SK-N-SH treated with all-trans-retinoic acid at 6 μM for 48 hours (cell line): ENCODE results near the gene DMRTB1.

ENCODE experiments used
- ATAC-seq: fragments of 200-7000 bp; cut with Tn5 transposase; 3 replicates; pipeline ENCODE4 v1.9.1; 2020; ENCODE audit warnings: mild to moderate bottlenecking, moderate library complexity
- ARNTL ChIP-seq: fragments of 450-650 bp; formaldehyde crosslinking; IDR thresholded peaks from 2 replicates; pipeline ENCODE4 v1.5.0; 2020; ENCODE audit warnings: low read depth, mild to moderate bottlenecking, moderate library complexity, borderline replicate concordance
- BACH2 ChIP-seq: fragments of 250-450 bp; sonication (Bioruptor Pico); IDR thresholded peaks from 2 replicates; pipeline ENCODE4 v1.9.0; 2021; ENCODE audit warnings: mild to moderate bottlenecking, borderline replicate concordance
- CREB5 ChIP-seq: fragments of 250-450 bp; sonication (Bioruptor Pico); IDR thresholded peaks from 2 replicates; pipeline ENCODE4 v1.5.1; 2020; ENCODE audit warnings: low read depth, mild to moderate bottlenecking, moderate library complexity
- CSDC2 ChIP-seq: fragments of 250-450 bp; sonication (Bioruptor Pico); IDR thresholded peaks from 2 replicates; pipeline ENCODE4 v1.5.0; 2020; ENCODE audit warnings: mild to moderate bottlenecking, moderate library complexity
- ESRRG ChIP-seq: fragments of 250-450 bp; sonication (Bioruptor Pico); IDR thresholded peaks from 2 replicates; pipeline ENCODE4 v1.6.1; 2021; ENCODE audit warnings: mild to moderate bottlenecking
- GLIS3 ChIP-seq: fragments of 250-450 bp; sonication (Bioruptor Pico); IDR thresholded peaks from 2 replicates; pipeline ENCODE4 v1.5.0; 2020; ENCODE audit warnings: mild to moderate bottlenecking, moderate library complexity
- ISL1 ChIP-seq: fragments of 250-450 bp; sonication (Bioruptor Pico); IDR thresholded peaks from 2 replicates; pipeline ENCODE4 v2.1.2; 2022; ENCODE audit warnings: mild to moderate bottlenecking, moderate library complexity
- OSR1 ChIP-seq: fragments of 250-450 bp; sonication (Bioruptor Pico); IDR thresholded peaks from 2 replicates; pipeline ENCODE4 v1.8.0; 2022; ENCODE audit warnings: moderate library complexity, mild to moderate bottlenecking, inconsistent platforms
- PPARA ChIP-seq: fragments of 250-450 bp; sonication (Bioruptor Pico); IDR thresholded peaks from 2 replicates; pipeline ENCODE4 v1.5.0; 2020; ENCODE audit warnings: mild to moderate bottlenecking, borderline replicate concordance
- RARB ChIP-seq: fragments of 250-450 bp; sonication (Bioruptor Pico); IDR thresholded peaks from 2 replicates; pipeline ENCODE4 v1.8.0; 2021; ENCODE audit warnings: mild to moderate bottlenecking, moderate library complexity
- TCF4 ChIP-seq: fragments of 250-450 bp; sonication (Bioruptor Pico); IDR thresholded peaks from 2 replicates; pipeline ENCODE4 v1.8.0; 2021; ENCODE audit warnings: mild to moderate bottlenecking, moderate library complexity, borderline replicate concordance
- TOX ChIP-seq: fragments of 250-450 bp; sonication (Bioruptor Pico); IDR thresholded peaks from 2 replicates; pipeline ENCODE4 v1.8.0; 2021; ENCODE audit warnings: mild to moderate bottlenecking, moderate library complexity, borderline replicate concordance
- TSHZ2 ChIP-seq: fragments of 250-450 bp; sonication (Bioruptor Pico); IDR thresholded peaks from 2 replicates; pipeline ENCODE4 v1.5.0; 2020; ENCODE audit warnings: mild to moderate bottlenecking, moderate library complexity
- ZFP3 ChIP-seq: fragments of 250-450 bp; sonication (Bioruptor Pico); IDR thresholded peaks from 2 replicates; pipeline ENCODE4 v1.5.0; 2020; ENCODE audit warnings: mild to moderate bottlenecking, moderate library complexity
- ZFP30 ChIP-seq: fragments of 450-650 bp; formaldehyde crosslinking; IDR thresholded peaks from 2 replicates; pipeline ENCODE4 v1.5.0; 2022; ENCODE audit warnings: mild to moderate bottlenecking, moderate library complexity
- ZNF565 ChIP-seq: fragments of 450-650 bp; formaldehyde crosslinking; conservative IDR thresholded peaks from 2 replicates; pipeline ENCODE4 v1.5.0; 2020; ENCODE audit warnings: low read depth, mild to moderate bottlenecking, moderate library complexity
- ZNF70 ChIP-seq: fragments of 450-650 bp; formaldehyde crosslinking; IDR thresholded peaks from 2 replicates; pipeline ENCODE4 v1.5.0; 2020; ENCODE audit warnings: mild to moderate bottlenecking, moderate library complexity
- ZNF8 ChIP-seq: fragments of 450-650 bp; formaldehyde crosslinking; IDR thresholded peaks from 2 replicates; pipeline ENCODE4 v1.5.0; 2020; ENCODE audit warnings: mild to moderate bottlenecking, moderate library complexity
- TF ChIP-seq, protein P1 (sequence below): fragments of 250-450 bp; sonication (Bioruptor Pico); IDR thresholded peaks from 2 replicates; pipeline ENCODE4 v1.8.0; 2021; ENCODE audit warnings: low read depth, mild to moderate bottlenecking, moderate library complexity, borderline replicate concordance
- TF ChIP-seq, protein P2 (sequence below): fragments of 250-450 bp; sonication (Bioruptor Pico); IDR thresholded peaks from 2 replicates; pipeline ENCODE4 v1.8.0; 2020; ENCODE audit warnings: mild to moderate bottlenecking, moderate library complexity, borderline replicate concordance
- TF ChIP-seq, protein P3 (sequence below): fragments of 250-450 bp; sonication (Bioruptor Pico); IDR thresholded peaks from 2 replicates; pipeline ENCODE4 v1.5.1; 2021; ENCODE audit warnings: mild to moderate bottlenecking, moderate library complexity

Gene DMRTB1

DNA sequence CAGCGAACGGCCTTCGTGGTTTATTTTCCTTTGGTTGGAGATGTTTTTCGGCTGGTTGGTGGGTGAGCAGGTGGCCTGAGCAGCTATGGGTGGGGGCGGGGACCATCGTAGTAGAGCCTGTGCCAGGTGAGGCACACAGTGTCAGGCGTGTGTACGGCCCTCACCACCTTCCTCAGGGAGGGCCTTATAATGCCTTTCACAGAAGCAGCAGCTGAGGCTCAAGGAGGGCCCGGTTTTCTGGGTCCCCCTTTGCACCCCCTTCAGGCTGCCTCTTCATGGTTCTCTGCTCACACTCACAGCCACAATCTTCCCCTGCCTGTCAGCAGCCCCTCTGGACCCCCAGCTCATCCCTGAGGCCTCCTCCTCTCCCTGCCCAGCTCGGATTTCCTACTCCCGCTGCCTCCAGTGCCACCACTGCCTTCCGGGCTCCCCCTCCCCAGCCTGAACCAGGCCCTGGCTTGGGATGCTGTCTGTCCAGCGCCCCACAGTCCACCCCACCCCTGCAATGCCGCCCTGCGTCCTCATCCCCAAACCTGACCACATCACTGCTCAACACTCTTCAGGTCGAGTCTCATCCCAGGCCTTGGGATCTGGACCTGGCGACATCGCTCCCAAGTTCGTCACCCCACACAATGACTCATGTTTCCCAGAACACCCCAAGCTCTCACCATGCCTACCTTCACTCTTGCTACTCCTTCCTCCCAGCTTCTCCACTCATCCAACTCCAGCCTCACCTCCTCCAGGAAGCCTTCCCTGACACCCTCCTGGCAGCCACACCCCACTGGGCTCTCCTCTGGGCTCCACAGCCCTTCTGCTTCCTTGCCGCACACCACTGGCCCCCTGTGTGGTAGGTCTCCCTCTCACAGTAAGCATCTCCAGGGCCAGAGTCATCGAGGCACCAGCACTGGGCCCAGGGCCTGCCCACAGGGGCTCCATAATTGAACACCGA lies 53.9 kb downstream of the DMRTB1 start:
- ATAC-seq, result no peak
- TF ChIP-seq TSHZ2 (CRISPR knock-in tag) (no peak), ARNTL (CRISPR knock-in tag) (no peak), TOX (CRISPR knock-in tag) (no peak), OSR1 (CRISPR knock-in tag) (no peak)
- TF ChIP-seq, all 23 proteins: peak for 0

GRCh38 chr1:53513846-53514245 lies 54.6 kb downstream of the DMRTB1 start:
- ATAC-seq, result no peak
- TF ChIP-seq TSHZ2 (CRISPR knock-in tag) (no peak), ZNF565 (CRISPR knock-in tag) (no peak), CREB5 (CRISPR knock-in tag) (no peak), BACH2 (CRISPR knock-in tag) (no peak), ZNF8 (CRISPR knock-in tag) (no peak), ESRRG (CRISPR knock-in tag) (no peak), ZNF70 (CRISPR knock-in tag) (no peak), TOX (CRISPR knock-in tag) (no peak), ARNTL (CRISPR knock-in tag) (no peak)
- TF ChIP-seq, protein P1, sequence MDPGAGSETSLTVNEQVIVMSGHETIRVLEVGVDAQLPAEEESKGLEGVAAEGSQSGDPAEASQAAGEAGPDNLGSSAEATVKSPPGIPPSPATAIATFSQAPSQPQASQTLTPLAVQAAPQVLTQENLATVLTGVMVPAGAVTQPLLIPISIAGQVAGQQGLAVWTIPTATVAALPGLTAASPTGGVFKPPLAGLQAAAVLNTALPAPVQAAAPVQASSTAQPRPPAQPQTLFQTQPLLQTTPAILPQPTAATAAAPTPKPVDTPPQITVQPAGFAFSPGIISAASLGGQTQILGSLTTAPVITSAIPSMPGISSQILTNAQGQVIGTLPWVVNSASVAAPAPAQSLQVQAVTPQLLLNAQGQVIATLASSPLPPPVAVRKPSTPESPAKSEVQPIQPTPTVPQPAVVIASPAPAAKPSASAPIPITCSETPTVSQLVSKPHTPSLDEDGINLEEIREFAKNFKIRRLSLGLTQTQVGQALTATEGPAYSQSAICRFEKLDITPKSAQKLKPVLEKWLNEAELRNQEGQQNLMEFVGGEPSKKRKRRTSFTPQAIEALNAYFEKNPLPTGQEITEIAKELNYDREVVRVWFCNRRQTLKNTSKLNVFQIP (CRISPR knock-in tag), result no peak
- TF ChIP-seq, protein P2, sequence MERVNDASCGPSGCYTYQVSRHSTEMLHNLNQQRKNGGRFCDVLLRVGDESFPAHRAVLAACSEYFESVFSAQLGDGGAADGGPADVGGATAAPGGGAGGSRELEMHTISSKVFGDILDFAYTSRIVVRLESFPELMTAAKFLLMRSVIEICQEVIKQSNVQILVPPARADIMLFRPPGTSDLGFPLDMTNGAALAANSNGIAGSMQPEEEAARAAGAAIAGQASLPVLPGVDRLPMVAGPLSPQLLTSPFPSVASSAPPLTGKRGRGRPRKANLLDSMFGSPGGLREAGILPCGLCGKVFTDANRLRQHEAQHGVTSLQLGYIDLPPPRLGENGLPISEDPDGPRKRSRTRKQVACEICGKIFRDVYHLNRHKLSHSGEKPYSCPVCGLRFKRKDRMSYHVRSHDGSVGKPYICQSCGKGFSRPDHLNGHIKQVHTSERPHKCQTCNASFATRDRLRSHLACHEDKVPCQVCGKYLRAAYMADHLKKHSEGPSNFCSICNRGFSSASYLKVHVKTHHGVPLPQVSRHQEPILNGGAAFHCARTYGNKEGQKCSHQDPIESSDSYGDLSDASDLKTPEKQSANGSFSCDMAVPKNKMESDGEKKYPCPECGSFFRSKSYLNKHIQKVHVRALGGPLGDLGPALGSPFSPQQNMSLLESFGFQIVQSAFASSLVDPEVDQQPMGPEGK (CRISPR knock-in tag), result no peak

DNA sequence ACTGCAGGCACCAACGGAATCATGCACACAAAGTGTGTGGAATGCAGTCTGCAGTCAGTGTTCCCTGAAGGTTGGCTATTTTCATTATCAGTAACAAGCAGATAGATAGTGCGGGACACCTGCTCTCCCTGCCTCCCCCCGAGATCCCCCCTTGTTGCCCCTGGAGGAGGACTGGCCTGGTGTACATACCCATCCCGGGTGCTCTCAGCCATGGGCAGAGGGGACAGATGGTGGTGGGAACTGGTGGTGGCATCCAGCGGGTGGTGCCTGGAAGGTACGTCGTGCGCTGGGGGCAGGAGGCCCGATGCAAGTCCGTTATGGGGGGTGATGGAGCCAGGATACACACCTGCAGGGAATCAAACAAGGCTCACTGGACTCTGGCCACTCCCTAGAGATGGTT lies 55.2 kb downstream of the DMRTB1 start:
- TF ChIP-seq ZFP30 (CRISPR knock-in tag), result no peak
- no peak for TF ChIP-seq ZNF70 (CRISPR knock-in tag)
- ATAC-seq, result no peak

- TF ChIP-seq GLIS3 (CRISPR knock-in tag) (no peak), OSR1 (CRISPR knock-in tag) (no peak), ARNTL (CRISPR knock-in tag) (no peak), CSDC2 (CRISPR knock-in tag) (no peak), PPARA (CRISPR knock-in tag) (no peak), RARB (CRISPR knock-in tag) (no peak), TCF4 (CRISPR knock-in tag) (no peak), ISL1 (no peak), ZFP3 (CRISPR knock-in tag) (no peak)
- TF ChIP-seq, protein P2 (CRISPR knock-in tag), result no peak
- TF ChIP-seq, protein P3, sequence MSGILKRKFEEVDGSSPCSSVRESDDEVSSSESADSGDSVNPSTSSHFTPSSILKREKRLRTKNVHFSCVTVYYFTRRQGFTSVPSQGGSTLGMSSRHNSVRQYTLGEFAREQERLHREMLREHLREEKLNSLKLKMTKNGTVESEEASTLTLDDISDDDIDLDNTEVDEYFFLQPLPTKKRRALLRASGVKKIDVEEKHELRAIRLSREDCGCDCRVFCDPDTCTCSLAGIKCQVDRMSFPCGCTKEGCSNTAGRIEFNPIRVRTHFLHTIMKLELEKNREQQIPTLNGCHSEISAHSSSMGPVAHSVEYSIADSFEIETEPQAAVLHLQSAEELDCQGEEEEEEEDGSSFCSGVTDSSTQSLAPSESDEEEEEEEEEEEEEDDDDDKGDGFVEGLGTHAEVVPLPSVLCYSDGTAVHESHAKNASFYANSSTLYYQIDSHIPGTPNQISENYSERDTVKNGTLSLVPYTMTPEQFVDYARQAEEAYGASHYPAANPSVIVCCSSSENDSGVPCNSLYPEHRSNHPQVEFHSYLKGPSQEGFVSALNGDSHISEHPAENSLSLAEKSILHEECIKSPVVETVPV (CRISPR knock-in tag), result no peak
- ATAC-seq, result no peak
Measured at GRCh38 chr1:53516181-53516580, 57.0 kb downstream of the DMRTB1 start.
